ENCODE results near the gene PPDPF. TPM values are rescaled to one million over a fixed set of nuclear protein-coding genes. Genes with fewer than 3 reads are reported as not detected.
A peak's percentile ranks its signal among the peaks of the same experiment; 100 is the strongest.

The PPDPF gene, protein sequence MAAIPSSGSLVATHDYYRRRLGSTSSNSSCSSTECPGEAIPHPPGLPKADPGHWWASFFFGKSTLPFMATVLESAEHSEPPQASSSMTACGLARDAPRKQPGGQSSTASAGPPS
- 355 TPM for total RNA-seq
- long read RNA-seq, transcript PPDPF-202 (4 exons, 868 nt): major isoform, 44 of 50 reads
- long read RNA-seq, partial matches to known transcripts: 5 of 50 reads
- long read RNA-seq, other reads (novel, unspliced or antisense): 0 of 50 reads

DNA sequence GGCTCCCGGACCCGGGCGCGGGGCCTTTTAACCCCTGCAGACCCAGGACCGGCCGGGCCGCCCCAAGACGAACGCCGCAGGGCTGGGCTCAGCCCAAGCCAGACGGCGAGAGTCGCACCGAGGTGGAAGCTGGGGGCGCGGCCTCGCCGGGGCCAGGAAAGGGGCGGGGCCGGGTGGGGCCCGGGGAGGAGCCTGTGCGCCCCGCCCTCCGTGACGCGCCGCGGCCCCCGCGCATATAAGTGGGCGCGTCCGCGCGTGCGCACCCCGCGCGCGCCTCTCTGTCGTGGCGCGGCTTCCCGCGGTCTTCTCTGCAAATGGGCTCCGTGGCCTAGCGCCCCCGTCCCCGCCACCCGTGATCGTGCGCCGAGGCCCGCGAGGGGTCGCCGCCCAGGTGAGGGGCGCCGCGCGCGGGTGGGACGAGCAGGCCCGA is at the start of gene PPDPF:
TSS of gene PPDPF (plus strand) at position 262 of the 430 bp plus-strand sequence. CDS start 544 bp downstream, outside the sequence.
- intact Hi-C loops (cut with DNase I): no loop called here
- peak; percentile 91 for ATAC-seq
- peak; percentile 92 for DNase-seq

DNA sequence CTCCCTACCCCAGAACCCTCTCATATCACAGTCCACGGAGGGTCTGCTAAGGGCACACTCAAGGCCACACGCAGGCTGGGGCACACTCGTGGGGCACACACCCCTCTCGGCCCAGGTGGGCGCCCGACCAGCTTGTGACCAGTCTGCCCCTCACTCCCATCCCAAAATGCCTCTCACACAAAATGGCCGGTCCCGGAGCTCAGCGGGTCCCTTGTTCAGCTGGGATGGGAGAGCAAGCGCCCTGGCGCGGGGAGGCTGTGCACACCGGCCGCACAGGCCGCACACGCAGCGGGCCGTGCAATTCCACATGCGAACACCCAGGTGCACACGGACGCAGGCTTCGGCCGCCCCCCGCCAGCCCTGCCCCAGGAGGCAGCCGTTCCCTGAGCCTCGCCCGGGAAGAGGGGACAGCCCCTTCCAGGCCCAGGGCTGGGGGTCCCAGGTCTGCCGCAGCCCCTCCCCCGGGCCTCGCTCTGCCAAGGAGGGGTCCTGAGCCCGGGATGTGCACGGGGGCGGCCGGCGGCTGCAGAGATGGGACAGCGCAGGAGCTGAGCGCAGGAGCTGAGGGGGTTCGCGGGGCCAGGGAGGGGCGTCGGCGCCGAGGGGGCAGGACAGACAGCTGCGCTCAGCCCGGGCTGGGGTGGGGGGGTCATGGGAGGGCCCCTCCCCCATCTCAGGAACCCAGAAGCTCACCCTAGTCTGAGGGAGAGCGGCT is 49.4 kb upstream of the PPDPF start:
- no peak overlapping the region for H3K27ac ChIP-seq
- peaks cover 6% of the 10 kb centered on the region for H3K4me1 ChIP-seq
- H3K9me3 ChIP-seq: no peaks in the 10 kb centered on the region
- no peaks in the 10 kb centered on the region for H3K36me3 ChIP-seq
- intact Hi-C loops (cut with DNase I): no loop called here
- TF ChIP-seq, protein P1, sequence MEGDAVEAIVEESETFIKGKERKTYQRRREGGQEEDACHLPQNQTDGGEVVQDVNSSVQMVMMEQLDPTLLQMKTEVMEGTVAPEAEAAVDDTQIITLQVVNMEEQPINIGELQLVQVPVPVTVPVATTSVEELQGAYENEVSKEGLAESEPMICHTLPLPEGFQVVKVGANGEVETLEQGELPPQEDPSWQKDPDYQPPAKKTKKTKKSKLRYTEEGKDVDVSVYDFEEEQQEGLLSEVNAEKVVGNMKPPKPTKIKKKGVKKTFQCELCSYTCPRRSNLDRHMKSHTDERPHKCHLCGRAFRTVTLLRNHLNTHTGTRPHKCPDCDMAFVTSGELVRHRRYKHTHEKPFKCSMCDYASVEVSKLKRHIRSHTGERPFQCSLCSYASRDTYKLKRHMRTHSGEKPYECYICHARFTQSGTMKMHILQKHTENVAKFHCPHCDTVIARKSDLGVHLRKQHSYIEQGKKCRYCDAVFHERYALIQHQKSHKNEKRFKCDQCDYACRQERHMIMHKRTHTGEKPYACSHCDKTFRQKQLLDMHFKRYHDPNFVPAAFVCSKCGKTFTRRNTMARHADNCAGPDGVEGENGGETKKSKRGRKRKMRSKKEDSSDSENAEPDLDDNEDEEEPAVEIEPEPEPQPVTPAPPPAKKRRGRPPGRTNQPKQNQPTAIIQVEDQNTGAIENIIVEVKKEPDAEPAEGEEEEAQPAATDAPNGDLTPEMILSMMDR (IDR thresholded peaks at IDR 0.05): no peak
- no peak overlapping the region for H3K4me3 ChIP-seq
- no peak for DNase-seq
- ATAC-seq: no peak
- peaks cover 65% of the 10 kb centered on the region for H3K27me3 ChIP-seq

More for the DNA sequence above, at the start of gene PPDPF:
- H3K9me3 ChIP-seq: no peaks in the 10 kb centered on the region
- peaks cover 21% of the 10 kb centered on the region for H3K4me1 ChIP-seq
- peak within 1 kb of the TSS; percentile 97 for H3K27ac ChIP-seq
- H3K4me3 ChIP-seq: peak within 1 kb of the TSS; percentile 87
- H3K36me3 ChIP-seq: peaks cover 18% of the 10 kb centered on the region
- TF ChIP-seq, protein P1 (IDR thresholded peaks at IDR 0.05): no peak
- no peaks in the 10 kb centered on the region for H3K27me3 ChIP-seq

DNA sequence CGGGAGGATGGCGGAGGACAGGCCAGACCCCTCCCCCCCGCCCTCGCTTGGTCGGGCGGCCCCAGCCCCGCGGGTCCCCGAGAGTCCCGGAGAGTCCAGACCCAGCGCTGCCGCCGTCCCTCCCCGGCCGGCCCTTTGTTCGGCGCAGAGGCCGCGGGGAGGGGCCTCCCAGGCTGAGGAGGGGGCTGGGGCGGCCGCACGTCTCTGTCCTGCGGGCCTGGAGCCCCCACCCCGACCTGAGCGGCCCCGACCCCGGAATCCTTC is 48.9 kb upstream of the PPDPF start:
- H3K4me1 ChIP-seq: peaks cover 6% of the 10 kb centered on the region
- no peak for DNase-seq
- H3K27me3 ChIP-seq: peaks cover 70% of the 10 kb centered on the region
- H3K36me3 ChIP-seq: no peaks in the 10 kb centered on the region
- TF ChIP-seq, protein P1 (IDR thresholded peaks at IDR 0.05): no peak
- no peak for ATAC-seq
- no peak overlapping the region for H3K27ac ChIP-seq
- intact Hi-C loops (cut with DNase I): no loop called here
- no peaks in the 10 kb centered on the region for H3K9me3 ChIP-seq
- H3K4me3 ChIP-seq: no peak overlapping the region

DNA sequence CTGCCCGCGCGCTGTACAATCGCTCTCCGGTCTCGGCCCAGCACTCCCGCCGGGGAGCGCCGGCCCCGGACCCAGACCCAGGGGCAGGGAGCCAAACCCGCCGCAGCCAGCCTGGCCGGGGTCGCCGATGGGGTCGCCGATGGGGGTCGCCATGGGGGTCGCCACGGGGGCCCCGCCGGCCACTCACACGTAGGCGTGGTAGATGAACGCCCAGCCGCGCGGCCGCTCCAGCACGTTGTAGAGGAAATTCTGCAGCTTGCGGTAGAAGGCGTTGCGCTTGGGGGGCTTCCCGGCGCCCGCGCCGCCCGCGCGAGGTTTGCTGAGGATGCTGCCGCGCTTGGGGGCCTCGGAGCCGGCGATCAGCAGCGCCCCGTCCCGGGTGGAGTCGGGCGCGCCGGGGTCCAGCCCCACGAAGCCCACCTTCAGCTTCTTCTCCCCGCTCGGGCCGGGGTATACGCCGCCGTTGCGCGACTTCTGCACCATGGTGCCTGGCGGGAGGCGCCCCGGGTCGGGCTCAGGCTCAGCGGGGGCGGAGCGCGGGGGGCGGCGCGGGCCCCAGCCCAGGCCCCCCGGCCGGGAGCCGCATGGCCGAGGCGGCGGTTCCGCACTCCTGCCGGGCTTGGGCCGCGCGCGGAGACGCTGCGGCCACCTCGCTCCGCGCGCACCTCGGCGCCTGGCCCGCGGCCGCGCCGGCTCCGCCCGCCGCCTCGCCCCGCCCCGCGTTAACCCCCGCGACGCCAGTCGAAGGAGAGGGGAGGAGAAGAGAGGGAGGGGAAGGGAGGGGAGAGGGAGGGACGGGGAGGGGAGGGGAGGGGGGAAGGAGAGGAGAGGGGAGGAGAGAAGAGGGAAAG is 48.4 kb upstream of the PPDPF start, which contains the start of gene KCNQ2:
TSS of gene KCNQ2 (minus strand) at position 675 of the 851 bp plus-strand sequence. CDS start at position 483, 192 bp downstream.
- peaks cover 76% of the 10 kb centered on the region for H3K27me3 ChIP-seq
- no peak for ATAC-seq
- intact Hi-C loops (cut with DNase I): no loop called here
- no peak within 1 kb of the TSS for H3K4me3 ChIP-seq
- DNase-seq: no peak
- no peak within 1 kb of the TSS for H3K27ac ChIP-seq
- no peaks in the 10 kb centered on the region for H3K36me3 ChIP-seq
- H3K9me3 ChIP-seq: no peaks in the 10 kb centered on the region
- TF ChIP-seq, protein P1 (IDR thresholded peaks at IDR 0.05): no peak
- peaks cover 6% of the 10 kb centered on the region for H3K4me1 ChIP-seq

DNA sequence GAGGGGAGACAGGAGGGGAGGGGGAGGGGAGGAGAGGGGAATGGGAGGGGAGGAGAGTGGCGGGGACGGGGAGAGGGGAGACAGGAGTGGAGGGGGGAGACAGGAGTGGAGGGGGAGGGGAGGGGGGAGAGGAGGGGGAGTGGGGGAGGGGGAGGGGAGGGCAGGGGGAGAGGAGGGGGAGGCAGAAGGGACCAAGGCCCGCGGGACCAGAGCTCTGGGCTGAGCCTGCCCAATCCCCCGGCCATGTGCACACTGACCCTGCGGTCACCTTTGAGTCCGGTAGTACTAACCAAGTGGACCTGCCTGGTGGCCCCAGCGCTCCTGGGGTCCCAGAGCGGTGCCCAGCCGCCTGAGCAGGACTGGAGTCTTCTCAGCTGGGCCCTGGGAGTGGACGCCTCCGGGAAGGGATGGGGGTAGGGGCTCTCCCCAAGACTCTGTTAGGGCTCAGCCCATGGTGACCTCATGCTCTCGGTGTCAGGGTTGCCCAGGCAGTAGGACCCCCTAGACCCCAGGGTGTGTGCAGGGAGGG is 47.6 kb upstream of the PPDPF start:
- ATAC-seq (no peak), DNase-seq (no peak)
- H3K4me3 ChIP-seq: no peak overlapping the region
- TF ChIP-seq, protein P1 (IDR thresholded peaks at IDR 0.05): no peak
- intact Hi-C loops (cut with DNase I): no loop called here
- H3K4me1 ChIP-seq: peaks cover 6% of the 10 kb centered on the region
- H3K27ac ChIP-seq: no peak overlapping the region
- no peaks in the 10 kb centered on the region for H3K9me3 ChIP-seq
- H3K36me3 ChIP-seq: no peaks in the 10 kb centered on the region
- H3K27me3 ChIP-seq: peaks cover 83% of the 10 kb centered on the region
